DOHH2 (cell line): Measurements from ENCODE around the gene STOM.

Experiments used
- H3F3A ChIP-seq: fragments of 200-600 bp; sonication (generic), shearing (Covaris generic); 2 replicates; pipeline ENCODE4 v1.6.0; 2016; ENCODE audit warnings: antibody characterized with exemption, mild to moderate bottlenecking; ENCODE audit not compliant: control insufficient read depth, insufficient read depth
- H3K27ac ChIP-seq: fragments of 200-600 bp; sonication (generic); 2 replicates; pipeline ENCODE4 v1.5.1; 2014; ENCODE audit warnings: low read depth, mild to moderate bottlenecking, low read length, moderate library complexity
- H3K27me3 ChIP-seq: fragments of 200-600 bp; sonication (generic); 2 replicates; pipeline ENCODE4 v1.6.1; 2014; ENCODE audit warnings: mild to moderate bottlenecking, low read length, mixed read lengths; ENCODE audit not compliant: control insufficient read depth
- H3K36me3 ChIP-seq: fragments of 200-600 bp; sonication (generic); 2 replicates; pipeline ENCODE4 v1.6.1; 2014; ENCODE audit warnings: mild to moderate bottlenecking, low read length, moderate library complexity, mixed read lengths; ENCODE audit not compliant: control insufficient read depth
- H3K4me1 ChIP-seq: fragments of 200-600 bp; sonication (generic); 2 replicates; pipeline ENCODE4 v1.6.1; 2014; ENCODE audit warnings: mild to moderate bottlenecking, low read length, mixed read lengths; ENCODE audit not compliant: control insufficient read depth
- H3K4me2 ChIP-seq: fragments of 200-600 bp; sonication (generic); 2 replicates; pipeline ENCODE4 v1.6.0; 2014; ENCODE audit warnings: mild to moderate bottlenecking, low read length, moderate library complexity
- H3K4me3 ChIP-seq: fragments of 200-600 bp; sonication (generic); 2 replicates; pipeline ENCODE4 v1.5.1; 2014; ENCODE audit warnings: mild to moderate bottlenecking, low read length, mixed read lengths
- H3K79me2 ChIP-seq: fragments of 200-600 bp; sonication (generic); 2 replicates; pipeline ENCODE4 v1.6.1; 2014; ENCODE audit warnings: mild to moderate bottlenecking, low read length, mixed read lengths; ENCODE audit not compliant: control insufficient read depth
- H3K9me2 ChIP-seq: fragments of 200-600 bp; sonication (generic); replicated peaks from 2 replicates; pipeline ENCODE4 v1.6.1; 2014; ENCODE audit warnings: mild to moderate bottlenecking, low read length, mixed read lengths; ENCODE audit not compliant: control insufficient read depth
- H3K9me3 ChIP-seq: fragments of 200-600 bp; sonication (generic); 2 replicates; pipeline ENCODE4 v1.6.1; 2014; ENCODE audit warnings: antibody characterized with exemption, low read length, mixed read lengths; ENCODE audit not compliant: control insufficient read depth, insufficient read depth
- H4K20me1 ChIP-seq: fragments of 200-600 bp; sonication (generic); 2 replicates; pipeline ENCODE4 v1.6.0; 2014; ENCODE audit warnings: low read depth, mild to moderate bottlenecking, antibody characterized with exemption, low read length, moderate library complexity; ENCODE audit not compliant: control insufficient read depth, insufficient read depth
- EZH2phosphoT487 ChIP-seq: fragments of 200-600 bp; sonication (generic); IDR thresholded peaks from 2 replicates; pipeline ENCODE4 v1.6.1; 2017; ENCODE audit warnings: borderline replicate concordance, mild to moderate bottlenecking, antibody characterized with exemption, low read length, moderate library complexity, mixed read lengths
- TF ChIP-seq, protein P1 (sequence below): fragments of 200-600 bp; sonication (generic); IDR thresholded peaks from one replicate; pipeline ENCODE4 v1.5.1; 2014; ENCODE audit warnings: antibody characterized with exemption, mild to moderate bottlenecking, low read depth, low read length; ENCODE audit not compliant: poor library complexity, severe bottlenecking

The STOM gene

DNA sequence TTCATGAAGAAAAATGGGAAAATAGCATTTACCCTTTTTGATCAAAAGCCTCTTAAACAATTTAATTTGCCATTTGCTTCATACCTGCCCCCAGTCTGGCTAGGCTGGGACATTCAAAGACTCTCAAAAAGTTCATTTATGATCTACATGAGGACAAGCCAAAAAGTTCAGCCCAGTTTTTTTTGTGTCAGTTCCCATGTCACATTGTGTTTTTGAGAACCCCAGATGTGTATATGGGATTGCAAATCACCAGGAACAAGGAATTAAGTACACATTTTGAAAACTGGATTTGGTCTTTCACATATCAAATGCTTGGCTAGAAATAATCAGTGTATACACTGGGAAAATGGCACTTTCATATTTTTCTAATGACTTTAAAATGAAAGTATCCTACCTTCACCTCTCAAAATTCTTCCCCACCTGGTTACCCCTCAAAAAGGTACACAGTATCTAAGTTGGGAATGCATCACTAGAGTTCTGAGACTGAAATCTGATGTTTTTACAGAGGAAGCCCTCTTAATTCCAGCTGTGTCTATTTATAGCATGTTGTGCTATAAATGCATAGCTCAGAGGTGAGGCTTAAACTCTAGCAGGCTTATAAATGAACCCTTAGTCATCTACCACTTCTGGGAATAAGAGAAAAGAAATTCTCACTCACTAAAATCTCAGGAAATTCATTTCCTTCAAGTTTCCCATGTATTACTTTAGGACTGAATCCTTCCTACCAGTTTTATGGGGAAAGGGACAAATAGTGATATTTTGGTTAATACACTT is 9.3 kb downstream of the STOM start:
- Histone ChIP-seq H3K27me3 (no peaks in the 10 kb centered on the region), H3K4me2 (no peak overlapping the region), H3K4me3 (no peak overlapping the region), H3K4me1 (peaks cover 10% of the 10 kb centered on the region), H3K27ac (no peak overlapping the region), H3K36me3 (no peaks in the 10 kb centered on the region), H4K20me1 (no peaks in the 10 kb centered on the region), H3K9me3 (no peaks in the 10 kb centered on the region), H3K9me2 (no peaks in the 10 kb centered on the region), H3F3A (no peaks in the 10 kb centered on the region), H3K79me2 (no peaks in the 10 kb centered on the region)
- no peak for TF ChIP-seq EZH2phosphoT487
- TF ChIP-seq, protein P1, sequence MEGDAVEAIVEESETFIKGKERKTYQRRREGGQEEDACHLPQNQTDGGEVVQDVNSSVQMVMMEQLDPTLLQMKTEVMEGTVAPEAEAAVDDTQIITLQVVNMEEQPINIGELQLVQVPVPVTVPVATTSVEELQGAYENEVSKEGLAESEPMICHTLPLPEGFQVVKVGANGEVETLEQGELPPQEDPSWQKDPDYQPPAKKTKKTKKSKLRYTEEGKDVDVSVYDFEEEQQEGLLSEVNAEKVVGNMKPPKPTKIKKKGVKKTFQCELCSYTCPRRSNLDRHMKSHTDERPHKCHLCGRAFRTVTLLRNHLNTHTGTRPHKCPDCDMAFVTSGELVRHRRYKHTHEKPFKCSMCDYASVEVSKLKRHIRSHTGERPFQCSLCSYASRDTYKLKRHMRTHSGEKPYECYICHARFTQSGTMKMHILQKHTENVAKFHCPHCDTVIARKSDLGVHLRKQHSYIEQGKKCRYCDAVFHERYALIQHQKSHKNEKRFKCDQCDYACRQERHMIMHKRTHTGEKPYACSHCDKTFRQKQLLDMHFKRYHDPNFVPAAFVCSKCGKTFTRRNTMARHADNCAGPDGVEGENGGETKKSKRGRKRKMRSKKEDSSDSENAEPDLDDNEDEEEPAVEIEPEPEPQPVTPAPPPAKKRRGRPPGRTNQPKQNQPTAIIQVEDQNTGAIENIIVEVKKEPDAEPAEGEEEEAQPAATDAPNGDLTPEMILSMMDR = no peak

DNA sequence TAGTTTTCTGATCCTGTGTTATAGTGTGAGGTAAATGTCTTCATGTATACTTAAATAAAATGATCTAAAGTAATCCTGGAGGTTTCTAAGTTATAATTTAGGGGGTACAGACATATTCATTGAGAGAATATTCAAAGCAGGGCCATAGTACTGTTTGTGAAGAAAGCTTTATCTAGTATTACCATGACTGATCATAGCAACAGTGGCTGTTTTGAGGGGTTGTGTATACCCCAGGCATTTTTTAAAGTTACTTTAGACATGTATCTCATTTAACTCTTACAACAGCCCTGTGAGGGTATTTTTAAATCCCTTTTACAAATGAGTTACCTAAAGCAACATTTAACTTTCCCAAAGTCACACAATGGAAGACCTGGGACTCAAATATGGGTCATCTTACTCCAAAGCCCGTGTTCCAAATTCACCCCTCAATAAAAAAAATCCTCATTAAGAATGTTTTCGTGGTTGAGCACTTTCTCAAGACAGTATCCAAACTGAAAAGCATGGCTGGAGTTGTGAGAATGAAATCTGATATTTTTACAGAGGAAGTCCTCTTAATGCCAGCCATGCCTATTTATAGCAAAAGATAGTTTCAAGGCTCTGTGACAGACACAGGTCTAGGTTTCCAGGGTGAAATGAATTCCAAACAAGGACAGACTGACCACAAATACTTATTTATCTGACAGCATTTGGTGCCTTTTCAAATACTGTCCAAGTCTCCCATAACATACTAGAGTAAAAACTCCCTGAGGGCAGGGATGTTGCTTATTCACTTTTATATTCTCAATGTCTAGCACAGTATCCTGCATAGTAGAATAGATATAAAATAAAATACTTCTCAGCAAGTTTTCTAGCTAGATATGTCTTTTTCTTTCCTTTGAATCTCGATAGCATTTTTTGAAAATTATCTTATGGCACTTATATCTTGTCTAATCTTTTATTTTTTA is 10.4 kb downstream of the STOM start:
- Histone ChIP-seq H3F3A (no peaks in the 10 kb centered on the region), H3K9me3 (no peaks in the 10 kb centered on the region), H3K79me2 (no peaks in the 10 kb centered on the region), H3K4me3 (no peak overlapping the region), H4K20me1 (no peaks in the 10 kb centered on the region), H3K27ac (no peak overlapping the region), H3K4me2 (no peak overlapping the region), H3K36me3 (no peaks in the 10 kb centered on the region), H3K27me3 (no peaks in the 10 kb centered on the region), H3K4me1 (peaks cover 10% of the 10 kb centered on the region), H3K9me2 (no peaks in the 10 kb centered on the region)
- no peak for TF ChIP-seq EZH2phosphoT487
- TF ChIP-seq, protein P1 = no peak

DNA sequence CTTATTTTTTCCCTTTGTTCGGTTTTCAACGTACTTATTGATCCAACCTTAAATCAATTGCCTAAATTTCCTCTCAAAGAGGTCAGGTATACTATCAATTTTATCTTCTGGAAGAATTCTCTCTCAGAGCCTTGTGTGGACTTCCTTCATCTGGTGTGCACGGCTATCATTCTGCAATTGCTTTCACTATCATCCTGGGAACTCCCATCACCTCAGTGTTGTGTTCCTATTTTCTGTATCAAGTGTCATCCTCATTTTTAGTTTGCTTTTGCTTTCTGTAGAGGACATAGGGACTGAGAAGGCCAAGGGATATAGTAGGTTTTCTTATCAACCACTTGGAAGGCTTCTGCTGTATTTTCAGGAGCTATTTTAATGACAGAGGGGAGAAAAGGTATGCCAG is 11.3 kb downstream of the STOM start:
- TF ChIP-seq, protein P1 = no peak
- no peak for TF ChIP-seq EZH2phosphoT487

More for the DNA sequence above, 11.3 kb downstream of the STOM start:
- Histone ChIP-seq H3K4me2 (no peak overlapping the region), H3K27ac (no peak overlapping the region), H4K20me1 (no peaks in the 10 kb centered on the region), H3K27me3 (no peaks in the 10 kb centered on the region), H3K79me2 (no peaks in the 10 kb centered on the region), H3K4me3 (no peak overlapping the region), H3K9me3 (no peaks in the 10 kb centered on the region), H3F3A (no peaks in the 10 kb centered on the region), H3K36me3 (no peaks in the 10 kb centered on the region), H3K9me2 (no peaks in the 10 kb centered on the region), H3K4me1 (peaks cover 10% of the 10 kb centered on the region)
